SU-DHL-6 (cell line): ENCODE results near the gene ADD3.

Experiments used
- CTCF ChIP-seq: fragments of 200-600 bp; sonication (generic); IDR thresholded peaks from one replicate; pipeline ENCODE4 v1.5.1; 2017; ENCODE audit warnings: antibody characterized with exemption, mild to moderate bottlenecking, low read length, moderate library complexity; ENCODE audit not compliant: insufficient read depth, poor library complexity, severe bottlenecking
- EZH2phosphoT487 ChIP-seq: fragments of 200-600 bp; sonication (generic), shearing (Covaris generic); conservative IDR thresholded peaks from 2 replicates; pipeline ENCODE4 v1.6.1; 2018; ENCODE audit warnings: mild to moderate bottlenecking, antibody characterized with exemption, low read length, moderate library complexity, mixed read lengths

GRCh38 chr10:110010486-110011378 lies 2.9 kb downstream of the ADD3 start:
- no peak for TF ChIP-seq CTCF
- no peak for TF ChIP-seq EZH2phosphoT487
